DMS 273 (cell line): Measurements from ENCODE around the gene IFIT1B.
"Not testable (repeated sequence)": the region's sequence is repeated elsewhere in the genome, so short reads cannot be mapped to it uniquely, and the experiment has no call there.

Experiments used
- DNase-seq: peaks from one replicate; lab custom pipeline; 2025; ENCODE audit not compliant: unreplicated experiment; lab: John Stamatoyannopoulos, UW

IFIT1B gene

DNA sequence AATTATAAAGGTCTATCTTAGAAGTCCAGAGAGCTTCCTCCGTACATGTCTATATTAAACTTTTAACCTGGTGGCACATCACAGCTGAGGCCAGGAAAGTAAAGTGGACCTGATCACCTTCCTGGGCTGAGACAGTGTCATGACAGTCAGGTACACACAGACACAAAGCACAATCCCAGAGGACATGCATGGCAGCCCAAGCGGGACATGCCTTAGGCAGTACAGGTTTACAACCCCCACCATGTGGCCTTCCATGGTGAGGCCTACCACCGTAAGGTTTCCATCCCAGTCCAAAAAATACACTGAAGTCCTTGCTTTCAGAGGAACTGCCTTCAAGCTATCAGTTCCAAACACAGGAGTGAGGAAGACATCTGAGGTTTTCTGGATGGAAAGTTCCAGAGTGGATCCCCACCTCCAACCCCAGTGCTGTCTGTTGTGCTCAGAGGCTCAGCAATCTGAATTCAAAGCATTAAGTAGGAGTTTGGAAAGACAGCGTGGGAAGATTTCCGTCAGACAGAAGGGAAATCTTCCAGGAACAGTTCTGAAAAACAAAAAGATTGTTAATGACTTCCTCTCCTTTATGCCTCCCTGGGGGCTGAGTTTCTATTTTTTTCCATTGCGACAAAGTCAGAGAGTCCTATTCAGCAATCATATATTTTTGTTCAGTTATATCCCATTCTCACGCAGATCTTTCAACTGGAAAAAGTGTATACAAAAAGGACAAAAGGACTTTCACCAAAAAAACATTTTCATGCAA lies 30.0 kb upstream of the IFIT1B start:
- DNase-seq, result no peak

DNA sequence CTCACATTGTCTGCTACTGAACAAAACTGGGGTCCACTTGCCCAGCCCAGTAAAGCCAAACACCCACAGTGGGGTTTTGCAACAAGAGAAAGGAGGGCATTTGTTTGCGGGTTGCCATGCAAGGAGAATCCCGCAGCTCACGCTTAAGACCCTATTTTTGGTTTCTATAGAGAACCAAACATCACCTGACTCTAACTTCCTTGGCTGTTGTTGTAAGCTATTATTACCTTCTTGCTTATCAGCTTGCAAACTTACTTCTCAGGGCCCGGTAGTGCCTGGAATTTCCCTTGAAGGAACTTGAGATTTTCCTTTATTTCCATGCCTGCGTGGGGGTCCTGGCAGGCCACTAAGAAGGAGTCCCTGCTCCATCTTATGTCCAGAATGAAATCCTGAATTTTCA lies 29.4 kb upstream of the IFIT1B start:
- DNase-seq, result no peak

DNA sequence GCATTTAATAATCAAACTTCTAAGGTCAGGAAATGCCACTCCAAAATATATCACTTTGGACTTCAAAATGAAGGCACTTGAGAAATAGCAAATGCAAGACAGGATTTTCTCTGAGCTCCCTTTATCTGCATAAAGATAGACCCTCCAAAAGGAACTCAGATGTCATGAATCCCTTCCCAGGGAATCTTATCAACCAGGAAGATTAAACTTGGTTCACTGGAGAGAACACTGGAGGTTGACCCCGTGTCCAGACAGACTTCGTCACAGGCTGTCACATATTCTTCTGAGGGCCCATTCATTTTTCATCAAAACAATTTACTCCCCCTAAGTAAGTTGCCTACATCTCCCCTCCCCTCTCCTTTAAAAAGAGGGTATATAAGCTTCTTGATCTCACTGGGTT lies 28.9 kb upstream of the IFIT1B start:
- DNase-seq, result no peak

DNA sequence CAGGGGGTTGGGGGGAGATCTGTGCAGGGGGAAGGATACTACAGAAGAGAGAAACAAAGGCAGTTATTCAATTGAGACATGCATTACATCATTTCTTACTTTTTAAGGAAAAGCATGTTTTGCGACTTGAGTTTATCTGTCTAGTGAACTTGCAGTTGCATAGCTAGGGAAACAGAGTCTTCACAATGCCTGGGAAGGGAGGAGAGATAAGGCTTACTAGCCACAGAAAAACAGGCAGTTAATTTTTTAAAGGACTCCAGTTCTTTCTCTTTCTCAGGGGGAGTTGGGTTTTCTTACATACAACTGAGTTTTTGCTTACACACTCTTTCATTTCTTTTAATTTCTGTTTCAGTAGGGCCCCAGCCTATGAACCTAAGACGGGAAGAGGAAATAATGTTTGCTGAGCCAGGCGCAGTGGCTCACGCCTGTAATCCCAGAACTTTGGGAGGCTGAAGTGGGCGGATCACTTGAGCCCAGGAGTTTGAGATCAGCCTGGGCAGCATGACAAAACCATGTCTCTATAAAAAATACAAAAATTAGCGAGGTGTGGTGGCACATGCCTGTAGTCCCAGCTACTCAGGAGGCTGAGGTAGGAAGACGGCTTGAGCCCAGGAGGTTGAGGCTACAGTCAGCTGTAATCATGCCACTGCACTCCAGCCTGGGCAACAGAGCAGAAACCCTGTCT lies 27.1 kb upstream of the IFIT1B start:
- not testable (repeated sequence) for DNase-seq

DNA sequence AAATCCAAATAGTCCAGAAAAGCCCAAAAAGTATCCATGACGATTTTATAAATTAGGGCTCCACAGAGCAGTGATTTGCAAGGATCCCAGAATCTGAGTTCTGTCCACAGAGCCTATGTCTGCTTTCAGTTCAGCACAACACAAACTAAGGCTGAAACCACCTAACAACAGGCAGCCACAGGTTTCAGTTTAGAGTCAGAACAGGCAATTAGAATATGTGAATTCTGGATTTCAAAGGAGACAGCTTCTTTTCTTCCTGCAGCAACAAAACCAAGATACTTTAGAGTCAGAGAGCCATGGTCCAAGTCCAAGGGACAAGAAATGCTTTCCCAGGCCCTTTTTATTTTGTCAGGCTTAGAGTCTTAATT lies 26.5 kb upstream of the IFIT1B start:
- DNase-seq, result no peak

DNA sequence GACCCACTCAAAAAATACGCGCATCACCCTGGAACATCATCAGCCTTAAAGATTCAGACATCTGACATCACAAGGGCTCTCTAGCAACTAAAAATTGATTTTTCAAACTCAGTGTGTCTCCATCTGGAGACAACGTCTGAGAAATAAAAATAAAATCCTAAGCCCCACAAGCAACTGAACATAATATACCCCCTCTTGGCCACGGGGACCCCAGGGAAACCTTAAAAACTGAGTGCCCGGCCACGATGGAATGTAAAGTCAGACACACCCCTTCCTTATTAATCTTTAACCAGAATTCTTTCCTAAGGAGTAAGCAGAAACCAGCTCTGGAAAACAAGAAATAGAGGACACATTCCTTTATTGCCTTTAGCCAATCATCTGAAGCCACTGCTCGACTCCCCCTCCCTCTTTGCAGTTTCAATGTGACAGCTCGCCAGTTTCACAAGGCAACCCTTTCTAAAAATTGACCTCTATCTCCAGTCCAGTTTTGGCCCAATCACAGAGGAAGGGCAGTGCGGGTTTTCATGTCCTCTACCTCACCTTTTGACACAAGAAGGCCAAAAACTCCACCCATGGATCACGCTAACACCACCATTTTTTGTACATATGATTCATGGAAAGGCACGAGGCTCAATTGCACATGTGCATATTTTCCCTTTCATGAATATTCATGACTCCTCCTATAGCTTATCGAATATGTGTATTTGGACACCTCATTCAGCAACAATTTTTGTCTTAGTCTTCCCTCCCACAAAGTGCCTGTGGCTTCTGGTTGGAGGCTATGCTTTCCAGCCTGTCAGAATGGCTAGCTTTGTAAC lies 25.9 kb upstream of the IFIT1B start:
- DNase-seq, result no peak

DNA sequence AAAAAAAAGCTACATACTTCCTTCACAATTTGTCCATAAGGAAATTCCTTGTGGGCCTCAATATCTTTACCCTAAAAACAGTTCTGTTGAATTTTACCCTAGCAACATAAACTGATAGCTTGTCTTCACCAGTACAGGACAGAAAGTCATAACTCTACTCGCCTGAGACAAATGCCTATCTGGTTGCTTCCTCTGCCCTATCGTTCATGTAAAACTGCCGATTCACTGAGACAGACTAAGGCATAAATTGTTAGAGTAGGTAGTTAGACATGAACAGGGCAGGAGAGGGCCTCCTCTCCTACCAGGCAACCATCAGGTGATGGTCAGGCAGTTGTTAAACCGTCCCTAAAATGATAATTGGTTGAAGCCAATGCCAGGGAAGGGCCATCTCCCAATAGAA lies 25.1 kb upstream of the IFIT1B start:
- DNase-seq, result no peak

DNA sequence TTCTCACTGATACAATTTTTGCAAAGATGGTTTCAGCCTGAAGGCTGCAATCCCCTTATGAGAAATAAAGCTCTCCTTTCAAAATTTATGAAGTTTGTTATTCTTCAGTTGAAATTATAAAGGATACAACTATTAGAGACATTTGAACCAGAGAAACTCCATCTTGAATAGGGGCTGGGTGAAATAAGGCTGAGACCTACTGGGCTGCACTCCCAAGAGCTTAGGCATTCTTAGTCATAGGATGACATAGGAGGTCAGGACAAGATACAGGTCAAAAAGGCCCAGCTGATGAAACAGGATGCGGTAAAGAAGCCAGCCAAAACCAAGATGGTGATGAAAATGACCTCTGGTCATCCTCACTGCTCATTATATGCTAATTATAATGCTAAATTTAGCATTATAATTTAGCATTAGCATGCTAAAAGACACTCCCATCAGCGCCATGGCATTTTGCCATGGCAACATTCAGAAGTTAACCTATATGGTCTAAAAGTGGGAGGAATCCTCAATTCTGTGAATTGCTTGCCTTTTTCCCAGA lies 22.4 kb upstream of the IFIT1B start:
- no peak for DNase-seq

DNA sequence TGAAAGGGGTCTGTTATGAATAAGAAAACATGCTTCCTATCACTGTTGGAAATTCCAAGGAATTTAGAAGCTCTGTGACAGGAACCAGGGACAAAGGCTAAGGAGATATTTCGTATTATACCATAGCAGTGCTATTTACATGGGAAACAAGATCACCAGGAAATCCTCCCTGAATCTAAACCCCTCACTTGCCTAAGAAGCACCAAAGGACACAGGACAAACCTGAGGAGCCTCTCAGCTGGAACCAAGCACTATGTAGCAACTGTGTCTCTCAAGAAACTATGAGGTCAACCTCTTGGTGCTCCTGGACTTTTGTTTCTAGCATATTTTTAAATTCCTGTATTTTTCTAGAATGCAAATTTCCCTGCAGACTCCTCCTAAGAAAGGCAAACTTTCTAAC lies 20.8 kb upstream of the IFIT1B start:
- DNase-seq, result no peak

DNA sequence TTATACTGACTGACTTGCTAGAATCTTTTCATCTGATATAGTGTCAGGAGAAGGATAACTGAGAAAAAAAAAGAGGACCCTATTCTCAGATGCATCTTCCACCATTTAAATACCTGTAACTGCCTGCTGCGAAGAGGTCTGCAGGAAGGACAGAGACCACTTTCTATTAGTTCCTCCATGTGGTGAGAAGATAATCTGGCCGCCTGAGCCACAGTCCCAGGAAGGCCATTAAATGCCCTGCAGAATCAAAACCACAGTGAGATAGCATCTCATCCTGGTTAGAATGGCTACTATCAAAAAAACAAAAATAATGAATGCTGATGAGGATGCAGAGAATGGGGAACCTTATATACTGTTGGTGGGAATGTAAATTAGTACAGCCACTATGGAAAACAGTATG lies 19.9 kb upstream of the IFIT1B start:
- no peak for DNase-seq

DNA sequence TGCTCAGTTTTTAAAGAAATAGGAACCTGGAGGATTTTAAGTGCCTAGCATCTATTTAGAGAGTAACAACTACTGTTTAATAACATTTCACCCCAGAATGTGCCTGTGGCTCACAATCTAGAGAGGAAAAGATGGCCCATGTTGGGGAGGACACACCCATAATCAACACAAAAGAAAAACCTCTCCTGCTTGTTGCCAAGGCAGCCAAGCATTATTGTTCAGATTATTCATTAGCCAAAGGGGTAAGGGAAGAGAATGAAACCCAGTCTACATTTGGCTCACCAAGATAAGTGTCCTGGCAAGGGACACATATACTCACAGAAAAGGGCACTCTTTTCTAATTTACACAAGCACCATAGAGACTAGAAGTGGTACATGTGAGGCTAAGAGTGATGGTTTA lies 17.7 kb upstream of the IFIT1B start:
- DNase-seq, result no peak

DNA sequence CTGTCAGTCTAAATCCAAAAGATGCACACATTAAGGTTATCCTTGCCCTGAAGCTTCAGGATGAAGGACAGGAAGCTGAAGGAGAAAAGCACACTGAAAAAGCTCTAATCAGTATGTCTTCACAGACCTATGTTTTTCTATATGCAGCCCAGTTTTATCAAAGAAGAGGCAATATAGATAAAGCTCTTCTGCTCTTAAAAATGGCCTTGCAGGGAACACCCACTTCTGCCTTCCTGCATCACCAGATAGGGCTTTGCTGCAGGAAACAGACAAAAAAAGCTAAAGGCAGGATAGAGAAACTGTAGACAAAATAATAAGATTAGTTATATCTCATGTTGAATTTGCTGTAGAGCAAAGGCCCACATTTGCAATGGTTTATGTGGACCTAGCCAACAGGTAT lies 14.9 kb upstream of the IFIT1B start:
- DNase-seq, result no peak

DNA sequence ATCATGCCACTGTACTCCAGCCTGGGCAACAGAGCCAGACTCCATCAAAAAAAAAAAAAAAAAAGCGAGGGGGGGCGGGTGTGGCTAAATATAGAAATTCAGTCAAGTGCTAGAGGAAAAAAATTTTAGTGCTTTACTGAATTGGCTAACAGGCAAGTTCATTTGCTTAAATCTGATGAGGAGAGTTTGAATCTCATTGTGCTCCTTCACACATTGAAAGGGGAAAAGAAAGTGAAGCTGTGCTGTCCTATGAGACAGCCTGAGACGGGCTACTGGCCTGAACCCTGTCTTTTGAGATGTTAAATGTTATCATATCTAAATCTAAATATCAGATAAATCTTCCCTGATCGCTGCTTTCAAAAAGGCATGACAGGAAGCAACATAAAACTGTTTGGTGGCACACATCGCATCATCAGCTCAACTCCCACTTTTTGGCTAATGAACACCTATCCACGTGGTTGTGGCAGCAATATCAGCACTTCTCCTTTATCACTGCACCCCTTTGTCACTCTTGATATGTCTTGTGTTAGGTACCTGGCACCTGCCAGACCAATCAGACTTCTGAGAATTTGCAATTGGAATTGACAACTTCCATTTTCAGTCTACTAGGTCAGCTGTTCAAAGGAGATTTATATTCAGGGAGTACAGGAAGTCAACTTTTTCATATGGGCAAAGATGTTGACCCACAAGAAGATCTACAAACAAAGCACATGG lies 14.0 kb upstream of the IFIT1B start:
- DNase-seq, result no peak

DNA sequence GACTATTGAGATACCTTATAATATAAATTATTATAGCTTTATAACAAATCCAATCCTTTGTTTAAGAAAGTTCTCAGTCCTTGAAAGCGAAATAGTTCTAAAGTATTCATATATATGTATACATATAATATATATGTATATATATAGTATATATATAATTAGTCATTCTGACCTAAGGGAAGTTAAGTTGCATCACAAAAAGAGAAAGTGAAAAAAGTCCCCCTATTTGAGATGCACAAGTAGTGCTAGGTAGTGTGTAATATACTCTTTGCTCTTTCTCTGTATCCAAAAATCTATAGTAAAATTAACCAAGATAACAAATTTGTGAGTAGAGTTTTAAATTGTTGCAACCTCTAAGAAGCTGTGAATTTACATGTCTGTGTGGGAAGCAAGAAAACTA lies 13.3 kb upstream of the IFIT1B start:
- no peak for DNase-seq

DNA sequence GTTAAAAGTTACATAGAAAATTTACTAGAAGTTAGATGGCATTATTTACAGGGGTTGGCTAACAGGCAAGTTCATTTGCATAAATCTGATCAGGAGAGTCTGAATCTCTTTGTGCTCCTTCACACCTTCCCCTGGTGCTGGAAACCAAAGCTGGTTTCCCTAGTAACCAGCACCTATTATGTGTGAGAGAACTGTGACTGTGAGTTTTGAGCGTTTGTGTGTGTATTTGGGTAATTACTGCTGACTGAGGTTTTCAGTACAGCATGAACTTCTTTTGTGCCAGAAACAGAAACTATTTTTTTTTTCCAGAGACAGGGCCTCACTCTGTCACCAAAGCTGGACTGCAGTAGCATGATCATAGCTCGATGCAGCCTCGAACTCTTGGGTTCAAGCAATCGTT lies 10.3 kb upstream of the IFIT1B start:
- no peak for DNase-seq

DNA sequence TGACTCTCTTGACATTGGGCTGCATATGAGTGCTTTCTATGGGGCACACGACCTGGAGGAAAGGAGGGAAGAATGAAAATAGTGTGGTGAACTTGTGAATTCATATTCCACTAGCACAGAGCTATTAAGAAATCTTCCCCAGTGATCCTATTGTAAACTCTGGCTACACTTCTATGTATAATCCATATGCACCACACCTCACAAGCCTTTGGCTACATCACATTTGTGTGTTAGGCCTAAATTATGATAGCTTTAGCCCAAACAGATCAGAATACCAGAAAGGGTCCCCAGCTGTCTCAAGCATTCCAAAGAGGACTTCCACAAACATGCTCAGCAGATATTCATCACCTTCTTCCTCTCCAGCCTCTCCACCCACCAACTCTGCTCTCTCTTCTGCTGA lies 9.7 kb upstream of the IFIT1B start:
- no peak for DNase-seq

DNA sequence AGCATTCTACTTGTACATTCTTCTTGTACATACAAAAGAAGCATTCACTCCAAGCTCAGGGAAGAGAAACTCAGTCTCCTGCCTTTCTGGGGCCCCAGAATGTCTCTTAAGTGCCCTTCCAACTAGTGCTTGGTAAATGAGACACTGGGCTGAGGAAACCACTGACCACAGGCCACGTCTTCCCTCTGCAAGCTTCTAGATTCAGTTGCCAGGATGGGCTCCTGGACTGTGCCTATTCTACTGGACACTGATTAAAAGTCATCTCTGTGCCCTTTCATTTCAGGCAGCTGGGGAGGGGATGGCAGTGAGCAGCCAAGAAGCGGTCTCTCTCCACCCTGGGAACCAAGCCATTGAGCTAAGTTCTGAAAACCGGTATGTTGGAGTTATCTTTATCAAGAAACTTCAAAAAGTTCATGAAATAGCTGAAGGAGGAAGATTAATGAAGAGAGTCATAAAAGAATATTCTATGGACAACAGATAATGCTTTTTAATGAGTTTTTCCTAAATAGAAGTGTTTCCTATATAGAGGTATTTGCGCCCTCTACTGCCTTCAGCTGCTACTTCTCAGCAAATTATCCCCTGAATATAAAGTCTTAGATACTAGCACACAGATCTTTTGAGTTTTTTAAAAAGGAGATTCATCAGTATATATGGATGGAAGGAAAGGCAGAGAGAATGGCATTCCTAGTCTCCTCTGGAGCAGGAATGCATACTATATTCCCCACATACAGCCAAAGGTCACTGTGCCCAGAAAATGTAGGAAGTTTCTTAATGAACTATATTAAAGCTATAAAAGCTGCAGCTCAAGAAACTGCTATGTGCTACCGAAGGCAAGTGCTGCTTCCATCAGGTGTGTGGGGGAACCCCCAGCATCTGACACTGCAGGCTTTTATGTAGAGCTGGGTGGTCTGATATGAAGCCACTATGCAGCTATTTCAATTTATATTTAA lies 8.4 kb upstream of the IFIT1B start:
- DNase-seq, result peak; percentile 21

DNA sequence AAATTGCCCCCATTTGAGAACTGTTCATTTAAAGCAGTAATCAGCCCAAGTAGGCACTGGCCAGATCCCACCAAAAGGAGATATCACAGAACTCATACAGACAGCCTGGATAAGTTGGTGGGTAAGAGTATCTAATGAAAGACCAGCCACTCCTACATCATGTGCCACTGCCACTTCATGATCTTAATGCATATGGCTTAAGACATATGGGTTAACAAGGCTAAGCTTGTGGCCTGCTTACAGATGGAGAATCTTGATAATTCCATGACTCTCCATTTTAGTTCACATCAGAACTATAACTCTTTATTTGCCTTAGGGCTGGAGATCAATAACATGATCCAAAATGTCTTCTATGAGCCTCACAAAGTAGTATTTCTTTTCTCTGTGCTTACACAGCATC lies 6.8 kb upstream of the IFIT1B start:
- no peak for DNase-seq

DNA sequence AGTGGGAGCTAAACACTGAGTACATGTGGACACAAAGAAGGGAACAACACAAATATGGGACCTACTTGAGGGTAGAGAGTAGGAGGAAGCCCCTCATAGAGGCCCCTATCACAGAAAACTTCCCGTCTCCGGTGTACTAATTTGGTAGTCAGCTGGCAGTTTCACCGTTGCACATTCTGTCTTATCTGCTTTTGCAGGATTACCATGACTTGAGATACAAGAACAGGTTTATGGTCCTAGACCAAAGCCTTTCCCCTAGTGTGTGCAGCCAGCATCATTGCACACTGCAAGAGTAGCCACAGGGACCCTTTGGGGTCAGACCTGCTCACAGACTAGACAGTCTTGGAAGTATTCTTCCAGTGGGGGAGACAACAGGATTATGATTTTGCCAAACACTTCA lies 5.9 kb upstream of the IFIT1B start:
- DNase-seq, result no peak
